Osteoblast (primary cell): ENCODE measurements around the gene TECPR1. TPM values are rescaled to one million over a fixed set of nuclear protein-coding genes. Genes with fewer than 3 reads are reported as not detected.

Experiments
- DNase-seq: peaks from one replicate; pipeline ENCODE4 v3.0.0; 2011; ENCODE audit warnings: low spot score, mixed read lengths; ENCODE audit not compliant: insufficient read length; ENCODE audit errors: missing footprints
- H2AFZ ChIP-seq: 2 replicates; pipeline ENCODE4 v1.6.0; 2011; ENCODE audit warnings: mild to moderate bottlenecking, low read length
- H3K27ac ChIP-seq: 2 replicates; pipeline ENCODE4 v1.5.1; 2011; ENCODE audit warnings: mild to moderate bottlenecking, low read depth, low read length, moderate library complexity
- H3K27me3 ChIP-seq: 2 replicates; pipeline ENCODE4 v1.6.0; 2012; ENCODE audit warnings: mild to moderate bottlenecking, control low read depth, inconsistent platforms, low read length, moderate library complexity; ENCODE audit not compliant: insufficient read depth
- H3K36me3 ChIP-seq: 2 replicates; pipeline ENCODE4 v1.5.1; 2011; ENCODE audit warnings: mild to moderate bottlenecking, low read length, control low read depth, moderate library complexity; ENCODE audit not compliant: insufficient read depth
- H3K4me1 ChIP-seq: 2 replicates; pipeline ENCODE4 v1.5.1; 2011; ENCODE audit warnings: mild to moderate bottlenecking, low read length, control low read depth, moderate library complexity; ENCODE audit not compliant: insufficient read depth
- H3K4me2 ChIP-seq: 2 replicates; pipeline ENCODE4 v1.6.0; 2011; ENCODE audit warnings: mild to moderate bottlenecking, low read length; ENCODE audit not compliant: insufficient read depth
- H3K4me3 ChIP-seq: fragments of 200-600 bp; sonication (generic); 3 replicates; pipeline ENCODE4 v1.5.1; 2012; ENCODE audit warnings: mild to moderate bottlenecking, low read length, inconsistent platforms; ENCODE audit not compliant: insufficient read depth
- H3K79me2 ChIP-seq: 2 replicates; pipeline ENCODE4 v1.6.0; 2012; ENCODE audit warnings: mild to moderate bottlenecking, low read length, control low read depth, inconsistent platforms; ENCODE audit not compliant: insufficient read depth
- H3K9me3 ChIP-seq: 2 replicates; pipeline ENCODE4 v1.5.1; 2011; ENCODE audit warnings: low read depth, low read length, control low read depth
- H4K20me1 ChIP-seq: 2 replicates; pipeline ENCODE4 v1.6.0; 2012; ENCODE audit warnings: mild to moderate bottlenecking, low read length, control low read depth; ENCODE audit not compliant: insufficient read depth
- CTCF ChIP-seq: IDR thresholded peaks from 2 replicates; pipeline ENCODE4 v1.5.1; 2011; ENCODE audit warnings: mild to moderate bottlenecking, low read depth, low read length, moderate library complexity; ENCODE audit errors: extremely low read depth
- total RNA-seq: library from RNA; depleted of rRNA; stranded (reverse); fragments of >200 nt; gene quantifications from 2 replicates; pipeline ENCODE4 v1.2.3, GENCODE V29; 2012

TECPR1 gene
- total RNA-seq, 1 donor = 20.3 TPM

- Histone ChIP-seq H3K27me3 (no peaks in the 10 kb centered on the region), H3K79me2 (no peaks in the 10 kb centered on the region), H2AFZ (no peak overlapping the region), H3K4me2 (no peak overlapping the region), H3K9me3 (no peaks in the 10 kb centered on the region), H3K27ac (no peak overlapping the region), H4K20me1 (no peaks in the 10 kb centered on the region), H3K36me3 (peaks cover 7% of the 10 kb centered on the region), H3K4me3 (no peak overlapping the region), H3K4me1 (no peaks in the 10 kb centered on the region)
- peak; percentile 85 for DNase-seq
- TF ChIP-seq CTCF = no peak
Observed at GRCh38 chr7:98217623-98218582, 34.1 kb downstream of the TECPR1 start.

GRCh38 chr7:98216941-98217622, 35.0 kb downstream of the TECPR1 start:
- no peak for TF ChIP-seq CTCF
- Histone ChIP-seq H3K79me2 (no peaks in the 10 kb centered on the region), H3K9me3 (no peaks in the 10 kb centered on the region), H3K4me1 (no peaks in the 10 kb centered on the region), H2AFZ (no peak overlapping the region), H3K4me3 (no peak overlapping the region), H3K4me2 (no peak overlapping the region), H3K36me3 (peaks cover 7% of the 10 kb centered on the region), H3K27me3 (no peaks in the 10 kb centered on the region), H4K20me1 (no peaks in the 10 kb centered on the region), H3K27ac (no peak overlapping the region)
- peak; percentile 70 for DNase-seq

- Histone ChIP-seq H3K4me2 (no peak overlapping the region), H3K36me3 (no peaks in the 10 kb centered on the region), H3K4me1 (no peaks in the 10 kb centered on the region), H3K27me3 (no peaks in the 10 kb centered on the region), H3K9me3 (no peaks in the 10 kb centered on the region), H3K79me2 (no peaks in the 10 kb centered on the region), H2AFZ (no peak overlapping the region), H4K20me1 (no peaks in the 10 kb centered on the region), H3K4me3 (no peak overlapping the region), H3K27ac (no peak overlapping the region)
- peak; percentile 71 for DNase-seq
- TF ChIP-seq CTCF = no peak
Observed at GRCh38 chr7:98215561-98216495, 36.2 kb downstream of the TECPR1 start.
